ACHN (cell line): Measurements from ENCODE around the gene DMRT2.

Source experiments
- DNase-seq: peaks from one replicate; pipeline ENCODE4 v3.0.0-alpha.2; 2015
- in situ Hi-C: cut with HindIII; loops from 2 replicates; pipeline ENCODE4 v1.10.0; 2017; ENCODE audit warnings: low sequenced_read_pairs, low pct_ligation_motif_present, low pct_unique_long_range_greater_than_20kb

Gene DMRT2

GRCh38 chr9:1077616-1078015 is 27.5 kb downstream of the DMRT2 start:
- in situ Hi-C loops: no loop called here
- no peak for DNase-seq

DNA sequence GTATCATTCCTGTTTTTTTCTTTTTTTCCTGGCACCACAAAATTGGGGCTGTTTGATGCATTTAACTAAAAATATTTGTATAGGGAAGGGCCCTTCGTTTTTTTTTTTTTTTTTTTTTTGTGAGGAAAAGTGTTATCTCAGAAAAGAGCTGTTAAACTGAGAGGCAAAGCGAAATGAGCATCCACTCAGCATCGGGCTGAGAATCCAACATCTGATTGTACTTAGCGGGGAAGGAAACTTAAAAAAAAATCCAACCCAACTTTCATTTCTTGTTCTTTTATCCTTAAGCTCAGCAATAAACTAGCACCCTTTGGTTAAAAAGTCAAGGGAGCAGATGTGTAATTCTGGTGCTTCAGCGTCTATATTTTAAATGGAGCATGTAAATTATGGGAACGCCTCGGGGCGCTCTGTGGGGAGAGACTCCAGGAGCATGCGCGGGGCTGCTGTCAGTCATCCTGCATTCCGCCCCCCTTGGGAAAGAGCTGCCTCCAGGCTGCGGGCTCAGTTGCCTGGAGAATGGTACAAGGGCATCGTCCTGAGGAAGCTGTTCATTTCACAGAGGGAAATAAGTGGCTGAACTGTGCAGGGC is 33.3 kb downstream of the DMRT2 start:
- in situ Hi-C loops: no loop called here

DNA sequence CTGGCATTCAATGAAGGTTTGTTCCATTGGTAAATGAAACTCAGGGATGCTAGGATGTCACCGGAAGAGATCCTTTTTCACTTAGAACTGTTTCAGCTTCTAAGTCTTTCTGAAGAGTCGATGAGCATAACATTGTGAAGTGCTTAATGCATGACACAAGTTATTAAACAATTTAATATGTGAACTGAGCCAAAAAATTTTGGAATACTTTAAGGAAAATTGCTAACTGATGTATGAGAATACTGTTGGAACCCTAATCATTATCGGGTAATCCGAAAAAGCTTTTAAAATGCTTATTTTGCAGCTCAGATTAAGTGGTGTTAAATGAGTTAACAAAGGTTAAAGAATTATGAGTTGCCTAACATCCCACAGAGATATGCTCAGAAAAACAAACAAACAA is 34.9 kb downstream of the DMRT2 start:
- in situ Hi-C loops: no loop called here
- no peak for DNase-seq

More for the DNA sequence above, 33.3 kb downstream of the DMRT2 start:
- no peak for DNase-seq

- no peak for DNase-seq
- in situ Hi-C loops: no loop called here
Measured at GRCh38 chr9:1086517-1086916, 36.4 kb downstream of the DMRT2 start.

DNA sequence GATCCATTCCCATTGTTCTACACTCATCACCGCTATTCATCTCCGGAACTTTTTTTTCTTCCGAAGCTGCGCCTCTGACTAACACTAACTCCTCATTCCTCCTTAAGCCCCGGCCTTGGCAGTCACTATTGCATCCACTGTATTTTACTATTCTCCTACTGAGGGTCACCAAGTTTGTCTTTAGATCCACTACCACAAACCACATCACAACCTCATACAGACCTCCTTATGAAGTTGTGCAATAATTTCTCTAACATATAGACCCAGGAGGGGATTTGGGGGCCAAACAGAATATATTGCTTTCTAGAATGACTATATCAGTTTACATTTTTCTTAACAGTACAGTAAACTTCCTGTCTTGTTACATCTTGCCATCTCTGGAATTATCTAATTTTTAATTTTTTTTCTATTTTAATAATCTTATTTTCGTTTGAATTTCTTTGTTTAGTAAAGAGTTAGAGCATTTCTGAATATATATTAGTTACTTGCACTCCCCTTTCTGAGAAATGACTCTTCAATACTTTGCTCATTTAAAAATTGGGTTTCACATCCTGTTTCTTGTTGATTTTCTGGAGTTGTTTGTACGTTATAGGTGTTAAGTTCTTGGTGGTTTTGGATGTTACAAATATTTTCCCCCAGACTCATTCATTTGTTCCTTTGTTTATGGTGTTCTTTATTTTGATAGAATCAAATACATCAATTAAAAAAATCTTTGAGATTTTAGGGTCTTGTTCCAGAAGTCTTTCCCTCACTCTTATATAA is 37.1 kb downstream of the DMRT2 start:
- no peak for DNase-seq
- in situ Hi-C loops: no loop called here

DNA sequence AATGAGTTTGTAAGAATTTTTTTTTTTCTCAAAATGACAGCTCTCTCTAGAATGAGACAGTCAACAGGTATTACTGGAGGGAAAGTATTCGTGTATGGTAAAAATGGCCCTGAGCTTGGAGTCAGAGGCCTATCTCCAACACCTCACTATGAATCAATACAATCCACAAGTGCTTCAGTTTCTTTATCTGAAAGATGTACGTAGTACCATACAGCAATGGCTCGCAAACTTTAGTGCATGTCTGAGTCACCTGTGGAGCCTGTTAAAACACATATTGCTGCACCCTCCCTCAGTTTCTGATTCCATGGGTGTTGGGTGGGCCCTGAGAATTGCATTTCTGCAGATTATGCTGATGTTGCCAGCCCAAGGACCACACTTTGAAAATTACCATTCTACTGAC is 44.6 kb downstream of the DMRT2 start:
- in situ Hi-C loops: no loop called here
- DNase-seq: no peak

GRCh38 chr9:1096155-1096964 is 46.2 kb downstream of the DMRT2 start:
- in situ Hi-C loops: no loop called here
- DNase-seq: no peak

DNA sequence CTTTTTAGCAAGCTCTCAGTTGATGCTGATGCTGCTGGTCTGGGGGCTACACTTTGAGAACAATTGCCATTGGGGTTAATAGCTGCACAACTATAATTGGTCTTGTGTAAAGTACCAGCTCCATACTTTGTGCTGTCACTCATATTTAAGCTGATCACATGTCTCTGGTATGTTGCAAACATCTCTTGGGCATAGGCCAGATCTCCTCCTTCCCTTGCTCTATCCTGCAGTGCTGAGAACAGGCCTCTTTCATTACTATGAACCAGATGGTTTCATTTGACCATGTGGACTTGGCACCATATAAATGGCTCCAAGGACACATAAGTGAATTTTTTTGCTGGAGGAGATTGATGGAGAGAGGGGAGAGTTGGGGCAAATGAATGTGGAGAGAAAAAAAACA is 48.4 kb downstream of the DMRT2 start:
- in situ Hi-C loops: no loop called here

DNA sequence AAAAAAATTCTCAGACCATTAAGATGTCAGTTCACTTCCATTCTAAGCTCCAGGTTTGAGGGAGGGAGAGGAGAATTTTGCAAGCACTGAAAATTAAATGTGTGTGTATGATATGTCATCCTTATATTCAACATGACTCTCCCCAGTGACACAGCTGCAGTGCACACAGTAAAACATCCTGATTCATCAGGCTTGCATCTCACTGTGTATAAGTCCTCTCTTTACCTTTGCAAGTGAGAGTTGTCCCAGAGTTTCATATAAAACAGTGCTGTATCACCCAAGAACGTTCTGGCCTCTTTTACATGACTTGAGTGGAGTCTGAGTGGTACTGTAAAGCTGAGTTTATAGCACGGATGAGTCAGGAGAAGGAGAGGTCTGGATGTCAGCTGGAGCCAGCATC is 50.0 kb downstream of the DMRT2 start:
- in situ Hi-C loops: no loop called here

More for the DNA sequence above, 48.4 kb downstream of the DMRT2 start:
- no peak for DNase-seq

DNA sequence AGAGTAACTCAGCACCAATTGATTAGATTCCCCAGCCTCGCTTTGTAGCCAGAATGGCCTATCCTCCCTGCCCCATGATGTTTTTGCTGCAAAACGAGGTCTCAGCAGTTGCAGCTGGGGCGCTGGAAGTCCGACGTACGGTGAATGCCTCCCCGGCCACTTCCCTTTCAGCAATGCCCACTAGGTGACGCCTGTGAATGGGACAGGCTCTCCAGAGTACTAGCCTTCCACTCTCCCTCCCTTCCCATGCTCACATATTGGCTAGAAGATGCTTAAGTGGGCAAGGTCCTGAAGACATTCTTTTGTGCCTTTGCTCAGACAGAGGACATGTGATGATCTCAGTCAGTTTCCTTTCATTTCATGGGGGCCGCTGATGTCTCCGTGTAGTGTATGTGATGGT is 50.8 kb downstream of the DMRT2 start:
- DNase-seq: peak; percentile 8
- in situ Hi-C loops: no loop called here

More for the DNA sequence above, 50.0 kb downstream of the DMRT2 start:
- no peak for DNase-seq

DNA sequence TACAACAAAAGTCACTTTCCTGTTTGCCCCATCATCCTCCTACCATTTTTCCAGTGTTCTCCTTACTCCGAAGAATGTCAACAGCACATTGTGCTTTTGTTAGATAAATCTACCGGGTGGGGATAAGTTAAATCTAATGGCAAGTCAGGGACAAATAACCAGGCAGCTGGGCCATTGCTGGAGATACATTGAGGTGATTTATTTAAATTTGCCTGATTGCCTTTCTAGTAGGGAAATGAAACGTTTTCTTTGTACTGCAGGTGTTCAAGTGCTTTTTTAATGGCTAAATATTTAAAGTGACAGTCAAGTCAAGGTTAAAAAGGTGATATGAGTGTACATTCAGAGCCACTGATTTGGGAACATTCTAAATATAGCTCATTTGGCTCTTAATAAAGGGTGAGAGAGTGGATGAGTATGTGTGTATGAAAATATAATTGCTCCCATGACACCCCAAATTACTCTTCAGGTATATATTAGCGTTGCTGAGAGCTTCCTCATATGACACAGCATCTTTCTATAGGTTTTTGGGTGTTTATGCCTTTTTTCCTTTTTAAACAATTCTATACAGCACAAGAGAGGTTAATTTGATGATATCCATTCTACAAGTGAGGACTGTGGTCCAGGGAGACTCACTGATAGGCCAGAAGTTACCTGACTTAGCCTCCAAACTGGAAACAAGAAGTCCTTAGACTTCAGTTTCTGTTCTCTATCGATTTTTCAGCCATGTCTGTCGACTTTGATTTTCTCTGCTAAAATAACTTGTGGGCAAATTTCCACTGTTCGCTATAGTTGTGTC is 51.9 kb downstream of the DMRT2 start:
- in situ Hi-C loops: no loop called here
- DNase-seq: no peak

GRCh38 chr9:1102642-1102970 is 52.4 kb downstream of the DMRT2 start:
- DNase-seq: no peak
- in situ Hi-C loops: no loop called here
